HG03571 (cell line): Measurements from ENCODE around the gene NCSTN.
A peak's percentile ranks its signal among the peaks of the same experiment; 100 is the strongest.

ENCODE experiments used
- ATAC-seq: cut with Tn5 transposase; IDR thresholded peaks from one replicate; pipeline ENCODE4 v1.9.1; 2021; ENCODE audit not compliant: unreplicated experiment

The NCSTN gene

GRCh38 chr1:160342953-160343869, at the start of gene NCSTN, which contains the start of gene COPA:
Gene NCSTN (plus strand): TSS chr1:160343383. CDS start chr1:160343397, 14 bp downstream.
Gene COPA (minus strand): TSS chr1:160343250. CDS start chr1:160343170, 80 bp downstream.
- peak; percentile 91 for ATAC-seq

GRCh38 chr1:160296036-160296435, 47.1 kb upstream of the NCSTN start:
- no peak for ATAC-seq

- no peak for ATAC-seq
Observed at GRCh38 chr1:160300173-160300572, 43.0 kb upstream of the NCSTN start.

GRCh38 chr1:160307118-160307791, 35.9 kb upstream of the NCSTN start:
- no peak for ATAC-seq

- no peak for ATAC-seq
Observed at GRCh38 chr1:160308451-160309184, 34.6 kb upstream of the NCSTN start.

GRCh38 chr1:160309185-160309557, 34.0 kb upstream of the NCSTN start:
- ATAC-seq, result no peak

GRCh38 chr1:160309571-160309970, 33.6 kb upstream of the NCSTN start:
- no peak for ATAC-seq

- no peak for ATAC-seq
Observed at GRCh38 chr1:160315359-160315758, 27.8 kb upstream of the NCSTN start.

- no peak for ATAC-seq
Observed at GRCh38 chr1:160322831-160323230, 20.4 kb upstream of the NCSTN start.

GRCh38 chr1:160325252-160325651, 17.9 kb upstream of the NCSTN start:
- ATAC-seq, result no peak

- ATAC-seq, result no peak
Observed at GRCh38 chr1:160326418-160326817, 16.8 kb upstream of the NCSTN start.

GRCh38 chr1:160328184-160328583, 15.0 kb upstream of the NCSTN start:
- ATAC-seq, result no peak

GRCh38 chr1:160330119-160330518, 13.1 kb upstream of the NCSTN start:
- ATAC-seq, result no peak

- no peak for ATAC-seq
Observed at GRCh38 chr1:160332516-160332915, 10.7 kb upstream of the NCSTN start.

GRCh38 chr1:160338580-160338979, 4.6 kb upstream of the NCSTN start:
- no peak for ATAC-seq

- no peak for ATAC-seq
Observed at GRCh38 chr1:160340146-160340545, 3.0 kb upstream of the NCSTN start.

GRCh38 chr1:160340866-160341265, 2.3 kb upstream of the NCSTN start:
- no peak for ATAC-seq

- ATAC-seq, result no peak
Observed at GRCh38 chr1:160342526-160342925, 657 bp upstream of the NCSTN start.

- no peak for ATAC-seq
Observed at GRCh38 chr1:160344241-160344640, 1.1 kb downstream of the NCSTN start.

GRCh38 chr1:160344936-160345335, 1.8 kb downstream of the NCSTN start:
- ATAC-seq, result no peak

- no peak for ATAC-seq
Observed at GRCh38 chr1:160346463-160346862, 3.3 kb downstream of the NCSTN start.
